Astrocyte (in vitro differentiated cells and primary cell): ENCODE data around the gene TNFSF13B. TPM values are rescaled to one million over a fixed set of nuclear protein-coding genes. Genes with fewer than 3 reads are reported as not detected.

Experiments used
- DNase-seq: peaks from one replicate; pipeline ENCODE4 v3.0.0-alpha.2; 2010; ENCODE audit warnings: low read depth
- FAIRE-seq: peaks from 2 replicates; lab custom pipeline; 2011; peaks lifted over from hg19 to GRCh38; lab: Jason Lieb, UNC
- H2AFZ ChIP-seq: 2 replicates; pipeline ENCODE4 v1.6.0; 2012; ENCODE audit warnings: low read depth, low read length, inconsistent platforms
- H3K27ac ChIP-seq: 2 replicates; pipeline ENCODE4 v1.5.1; 2011; ENCODE audit warnings: low read depth, low read length, inconsistent platforms
- H3K27me3 ChIP-seq: 2 replicates; pipeline ENCODE4 v1.6.0; 2011; ENCODE audit warnings: low read length, inconsistent platforms; ENCODE audit not compliant: insufficient read depth
- H3K36me3 ChIP-seq: 2 replicates; pipeline ENCODE4 v1.5.1; 2011; ENCODE audit warnings: low read length, inconsistent platforms; ENCODE audit not compliant: insufficient read depth
- H3K4me1 ChIP-seq: 2 replicates; pipeline ENCODE4 v1.5.1; 2011; ENCODE audit warnings: low read length, inconsistent platforms; ENCODE audit not compliant: insufficient read depth
- H3K4me2 ChIP-seq: 2 replicates; pipeline ENCODE4 v1.6.0; 2012; ENCODE audit warnings: low read length, inconsistent platforms
- H3K4me3 ChIP-seq: 2 replicates; pipeline ENCODE4 v1.5.1; 2011; ENCODE audit warnings: low read depth, mild to moderate bottlenecking, low read length, inconsistent platforms; ENCODE audit not compliant: insufficient read depth
- H3K79me2 ChIP-seq: 2 replicates; pipeline ENCODE4 v1.6.0; 2012; ENCODE audit warnings: mild to moderate bottlenecking, low read length, inconsistent platforms; ENCODE audit not compliant: insufficient read depth
- H3K9ac ChIP-seq: 2 replicates; pipeline ENCODE4 v1.6.0; 2012; ENCODE audit warnings: mild to moderate bottlenecking, low read length, inconsistent platforms
- H3K9me3 ChIP-seq: 2 replicates; pipeline ENCODE4 v1.5.1; 2012; ENCODE audit warnings: low read depth, mild to moderate bottlenecking, low read length, inconsistent platforms; ENCODE audit not compliant: insufficient read depth
- H4K20me1 ChIP-seq: 2 replicates; pipeline ENCODE4 v1.6.0; 2012; ENCODE audit warnings: low read length, inconsistent platforms; ENCODE audit not compliant: insufficient read depth
- H3K27ac Mint-ChIP-seq: one replicate; pipeline ENCODE4 v1.8.0; 2021; ENCODE audit warnings: mild to moderate bottlenecking, mixed read lengths; ENCODE audit not compliant: unreplicated experiment
- H3K27me3 Mint-ChIP-seq: one replicate; pipeline ENCODE4 v1.8.0; 2021; ENCODE audit warnings: low read depth, mixed read lengths; ENCODE audit not compliant: unreplicated experiment
- H3K36me3 Mint-ChIP-seq: one replicate; pipeline ENCODE4 v1.8.0; 2021; ENCODE audit warnings: low read depth, mixed read lengths; ENCODE audit not compliant: unreplicated experiment
- H3K4me1 Mint-ChIP-seq: one replicate; pipeline ENCODE4 v1.8.0; 2021; ENCODE audit warnings: low read depth, mixed read lengths; ENCODE audit not compliant: unreplicated experiment
- H3K4me3 Mint-ChIP-seq: one replicate; pipeline ENCODE4 v1.8.0; 2021; ENCODE audit warnings: mild to moderate bottlenecking, moderate library complexity, mixed read lengths; ENCODE audit not compliant: unreplicated experiment
- H3K9me3 Mint-ChIP-seq: one replicate; pipeline ENCODE4 v1.8.0; 2021; ENCODE audit warnings: mild to moderate bottlenecking, mixed read lengths; ENCODE audit not compliant: unreplicated experiment
- EZH2 ChIP-seq: IDR thresholded peaks from 2 replicates; pipeline ENCODE4 v1.6.1; 2012; ENCODE audit warnings: mild to moderate bottlenecking, low read length, inconsistent platforms; ENCODE audit not compliant: insufficient read depth
- total RNA-seq: library from RNA; stranded (reverse); gene quantifications from 2 replicates; pipeline ENCODE4 v1.2.1, GENCODE V29; 2021
- TF ChIP-seq, protein P1 (sequence below): IDR thresholded peaks from 2 replicates; pipeline ENCODE4 v1.5.1; 2011; ENCODE audit warnings: low read depth, mild to moderate bottlenecking, inconsistent platforms, low read length, moderate library complexity; ENCODE audit not compliant: insufficient read depth

The TNFSF13B gene
- total RNA-seq, 1 donor from 2014 or later: 1.7 TPM

DNA sequence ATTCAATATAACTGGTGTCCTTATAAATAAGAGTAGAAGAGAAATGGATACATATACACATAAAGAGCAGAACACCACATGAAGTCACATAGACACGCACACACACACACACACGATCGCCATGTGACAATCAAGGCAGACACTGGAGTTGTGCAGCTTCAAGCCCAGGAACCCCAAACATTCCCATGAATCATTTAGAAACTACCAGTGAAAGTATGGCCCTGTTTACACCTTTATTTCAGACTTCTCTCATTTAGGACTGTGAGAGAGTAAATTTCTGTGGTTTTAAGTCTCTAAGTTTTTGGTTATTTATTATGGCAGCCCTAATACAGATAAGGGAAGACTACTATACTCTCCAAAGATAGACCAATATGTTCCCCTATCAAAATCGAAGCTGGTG, 20.4 kb upstream of the TNFSF13B start:
- H2AFZ ChIP-seq: no peak overlapping the region
- Mint-ChIP-seq H3K36me3 (no peaks in the 10 kb centered on the region), H3K4me1 (no peaks in the 10 kb centered on the region), H3K27me3 (no peaks in the 10 kb centered on the region), H3K9me3 (no peaks in the 10 kb centered on the region), H3K27ac (no peak overlapping the region), H3K4me3 (no peak overlapping the region)
- H4K20me1 ChIP-seq: no peaks in the 10 kb centered on the region
- no peak overlapping the region for H3K4me2 ChIP-seq
- no peak for TF ChIP-seq EZH2
- TF ChIP-seq, protein P1, sequence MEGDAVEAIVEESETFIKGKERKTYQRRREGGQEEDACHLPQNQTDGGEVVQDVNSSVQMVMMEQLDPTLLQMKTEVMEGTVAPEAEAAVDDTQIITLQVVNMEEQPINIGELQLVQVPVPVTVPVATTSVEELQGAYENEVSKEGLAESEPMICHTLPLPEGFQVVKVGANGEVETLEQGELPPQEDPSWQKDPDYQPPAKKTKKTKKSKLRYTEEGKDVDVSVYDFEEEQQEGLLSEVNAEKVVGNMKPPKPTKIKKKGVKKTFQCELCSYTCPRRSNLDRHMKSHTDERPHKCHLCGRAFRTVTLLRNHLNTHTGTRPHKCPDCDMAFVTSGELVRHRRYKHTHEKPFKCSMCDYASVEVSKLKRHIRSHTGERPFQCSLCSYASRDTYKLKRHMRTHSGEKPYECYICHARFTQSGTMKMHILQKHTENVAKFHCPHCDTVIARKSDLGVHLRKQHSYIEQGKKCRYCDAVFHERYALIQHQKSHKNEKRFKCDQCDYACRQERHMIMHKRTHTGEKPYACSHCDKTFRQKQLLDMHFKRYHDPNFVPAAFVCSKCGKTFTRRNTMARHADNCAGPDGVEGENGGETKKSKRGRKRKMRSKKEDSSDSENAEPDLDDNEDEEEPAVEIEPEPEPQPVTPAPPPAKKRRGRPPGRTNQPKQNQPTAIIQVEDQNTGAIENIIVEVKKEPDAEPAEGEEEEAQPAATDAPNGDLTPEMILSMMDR: no peak
- no peak overlapping the region for H3K9ac ChIP-seq
- H3K4me3 ChIP-seq: no peak overlapping the region
- no peaks in the 10 kb centered on the region for H3K36me3 ChIP-seq
- no peaks in the 10 kb centered on the region for H3K27me3 ChIP-seq
- no peaks in the 10 kb centered on the region for H3K4me1 ChIP-seq
- no peaks in the 10 kb centered on the region for H3K79me2 ChIP-seq
- H3K27ac ChIP-seq: no peak overlapping the region
- no peak for DNase-seq
- no peak for FAIRE-seq
- no peaks in the 10 kb centered on the region for H3K9me3 ChIP-seq

DNA sequence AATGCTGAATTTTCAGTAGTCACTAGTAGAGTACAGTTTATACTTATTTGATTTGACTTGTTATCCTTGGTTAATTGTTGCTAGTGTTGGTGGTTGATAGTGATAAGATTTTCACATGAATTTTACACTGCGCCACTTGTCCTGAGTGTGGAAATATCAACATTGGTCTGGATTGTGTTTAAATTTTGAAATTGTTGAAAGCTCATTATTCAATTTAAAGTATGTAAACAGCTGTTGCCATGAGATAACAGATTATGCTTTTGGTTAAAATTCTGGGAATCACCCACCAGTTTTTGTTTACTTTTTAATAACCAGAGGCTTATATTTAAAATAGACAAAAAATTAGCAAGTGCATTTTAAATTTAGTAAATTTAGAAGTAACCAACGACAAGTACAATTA, 12.3 kb upstream of the TNFSF13B start:
- FAIRE-seq (no peak), DNase-seq (no peak)
- Histone ChIP-seq H3K27me3 (no peaks in the 10 kb centered on the region), H3K79me2 (no peaks in the 10 kb centered on the region), H3K4me3 (no peak overlapping the region), H3K4me1 (no peaks in the 10 kb centered on the region), H3K36me3 (no peaks in the 10 kb centered on the region), H3K27ac (no peak overlapping the region), H2AFZ (no peak overlapping the region), H4K20me1 (no peaks in the 10 kb centered on the region), H3K9me3 (no peaks in the 10 kb centered on the region), H3K4me2 (no peak overlapping the region), H3K9ac (no peak overlapping the region)
- Mint-ChIP-seq H3K9me3 (peaks cover 2% of the 10 kb centered on the region), H3K27ac (no peak overlapping the region), H3K4me3 (no peak overlapping the region), H3K4me1 (no peaks in the 10 kb centered on the region), H3K27me3 (no peaks in the 10 kb centered on the region), H3K36me3 (no peaks in the 10 kb centered on the region)
- TF ChIP-seq, protein P1: no peak
- TF ChIP-seq EZH2: no peak

DNA sequence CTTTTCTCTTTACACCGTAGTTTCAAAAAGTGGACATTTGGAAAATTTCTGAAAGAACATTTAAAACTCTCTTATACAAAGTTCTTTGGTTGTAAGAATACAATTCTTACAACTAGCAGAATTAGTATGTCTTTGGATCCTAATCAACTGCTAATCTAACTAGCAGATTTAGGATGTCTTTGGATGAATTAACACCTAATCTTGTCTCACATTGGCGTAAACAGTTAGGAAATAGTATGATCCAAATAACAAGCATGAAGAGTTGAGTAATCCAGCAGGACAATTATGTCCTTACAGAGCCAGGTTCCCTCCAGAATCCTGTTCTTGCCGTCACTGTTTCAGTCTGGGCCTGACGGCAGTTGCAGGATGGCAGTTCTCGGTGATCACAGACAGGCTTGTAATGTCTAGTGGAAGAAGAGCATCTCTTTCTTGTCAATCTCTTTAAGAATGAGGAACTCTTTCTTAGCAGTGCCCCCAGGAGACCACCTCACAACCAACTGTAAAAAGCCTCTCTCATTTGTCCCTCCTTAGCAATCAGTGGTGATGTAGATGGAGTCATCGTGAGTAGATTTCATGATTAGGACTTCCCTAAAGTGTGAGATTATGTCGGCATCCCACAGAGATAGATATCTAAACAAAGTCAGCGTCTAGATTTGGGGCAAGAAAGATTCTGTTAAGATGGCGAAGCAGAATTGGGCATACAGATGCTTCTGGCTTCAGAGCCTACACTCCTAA, 5.7 kb upstream of the TNFSF13B start:
- Histone ChIP-seq H2AFZ (no peak overlapping the region), H3K9ac (no peak overlapping the region), H3K9me3 (no peaks in the 10 kb centered on the region), H3K36me3 (no peaks in the 10 kb centered on the region), H3K4me1 (no peaks in the 10 kb centered on the region), H3K4me3 (no peak overlapping the region), H3K27ac (no peak overlapping the region), H3K79me2 (no peaks in the 10 kb centered on the region), H3K27me3 (no peaks in the 10 kb centered on the region), H3K4me2 (no peak overlapping the region), H4K20me1 (no peaks in the 10 kb centered on the region)
- Mint-ChIP-seq H3K36me3 (no peaks in the 10 kb centered on the region), H3K27me3 (no peaks in the 10 kb centered on the region), H3K9me3 (no peaks in the 10 kb centered on the region), H3K4me3 (no peak overlapping the region), H3K4me1 (peaks cover 5% of the 10 kb centered on the region), H3K27ac (no peak overlapping the region)
- no peak for DNase-seq
- FAIRE-seq: no peak
- TF ChIP-seq, protein P1: no peak
- no peak for TF ChIP-seq EZH2
